Stimulated activated effector memory CD8-positive, alpha-beta T cell treated with anti-CD3 and anti-CD28 coated beads, Interleukin-12 subunit alpha, Interleukin-12 subunit beta, amount 100 ng/mL, for 72 hours (primary cell): ENCODE results near the gene CENPP.
A peak's percentile ranks its signal among the peaks of the same experiment; 100 is the strongest.

Source experiments
- ATAC-seq: fragments of 150-1000 bp; cut with Tn5 transposase; 2 replicates; pipeline ENCODE4 v1.10.0; 2021
- DNase-seq, 2 donors: peaks; one replicate each; pipeline ENCODE4 v3.0.0; 2021 to 2022; ENCODE audit warnings: low spot score in 2 of 2
- H3K27ac Mint-ChIP-seq: one replicate; pipeline ENCODE4 v1.8.0; 2022; ENCODE audit warnings: mild to moderate bottlenecking, mixed read lengths
- H3K36me3 Mint-ChIP-seq: one replicate; pipeline ENCODE4 v1.8.0; 2022; ENCODE audit warnings: mild to moderate bottlenecking, mixed read lengths
- H3K4me1 Mint-ChIP-seq: one replicate; pipeline ENCODE4 v1.8.0; 2022; ENCODE audit warnings: mixed read lengths
- H3K4me3 Mint-ChIP-seq: one replicate; pipeline ENCODE4 v1.8.0; 2022; ENCODE audit warnings: mild to moderate bottlenecking, mixed read lengths
- H3K9me3 Mint-ChIP-seq: one replicate; pipeline ENCODE4 v1.8.0; 2022; ENCODE audit warnings: mixed read lengths

CENPP gene

GRCh38 chr9:92601451-92601850 lies 275.7 kb downstream of the CENPP start:
- no peak for DNase-seq
- no peak overlapping the region for H3K4me3 Mint-ChIP-seq
- no peaks in the 10 kb centered on the region for H3K4me1 Mint-ChIP-seq
- no peaks in the 10 kb centered on the region for H3K36me3 Mint-ChIP-seq
- ATAC-seq: no peak
- no peak overlapping the region for H3K27ac Mint-ChIP-seq
- peaks cover 10% of the 10 kb centered on the region for H3K9me3 Mint-ChIP-seq

GRCh38 chr9:92602413-92602812 lies 276.7 kb downstream of the CENPP start:
- DNase-seq: no peak
- Mint-ChIP-seq H3K9me3 (peaks cover 10% of the 10 kb centered on the region), H3K4me3 (no peak overlapping the region), H3K4me1 (no peaks in the 10 kb centered on the region), H3K36me3 (no peaks in the 10 kb centered on the region), H3K27ac (no peak overlapping the region)
- ATAC-seq: no peak

- Mint-ChIP-seq H3K4me1 (no peaks in the 10 kb centered on the region), H3K9me3 (peaks cover 10% of the 10 kb centered on the region), H3K4me3 (no peak overlapping the region), H3K36me3 (no peaks in the 10 kb centered on the region), H3K27ac (no peak overlapping the region)
- ATAC-seq (no peak), DNase-seq (no peak)
Observed at GRCh38 chr9:92603100-92603499, 277.3 kb downstream of the CENPP start.

- H3K27ac Mint-ChIP-seq: no peak overlapping the region
- ATAC-seq (no peak), DNase-seq (no peak)
- peaks cover 10% of the 10 kb centered on the region for H3K9me3 Mint-ChIP-seq
- no peaks in the 10 kb centered on the region for H3K36me3 Mint-ChIP-seq
- no peak overlapping the region for H3K4me3 Mint-ChIP-seq
- H3K4me1 Mint-ChIP-seq: no peaks in the 10 kb centered on the region
Observed at GRCh38 chr9:92603990-92604389, 278.2 kb downstream of the CENPP start.

GRCh38 chr9:92605224-92605623 lies 279.5 kb downstream of the CENPP start:
- H3K9me3 Mint-ChIP-seq: peaks cover 10% of the 10 kb centered on the region
- no peak for DNase-seq
- H3K36me3 Mint-ChIP-seq: no peaks in the 10 kb centered on the region

GRCh38 chr9:92607088-92607487 lies 281.3 kb downstream of the CENPP start:
- H3K36me3 Mint-ChIP-seq: peaks cover 16% of the 10 kb centered on the region
- no peaks in the 10 kb centered on the region for H3K4me1 Mint-ChIP-seq
- ATAC-seq: no peak

More at GRCh38 chr9:92605224-92605623, 279.5 kb downstream of the CENPP start:
- Mint-ChIP-seq H3K27ac (no peak overlapping the region), H3K4me1 (no peaks in the 10 kb centered on the region), H3K4me3 (no peak overlapping the region)
- ATAC-seq: no peak

GRCh38 chr9:92607773-92608172 lies 282.0 kb downstream of the CENPP start:
- Mint-ChIP-seq H3K27ac (no peak overlapping the region), H3K4me1 (no peaks in the 10 kb centered on the region), H3K9me3 (peaks cover 10% of the 10 kb centered on the region), H3K36me3 (peaks cover 23% of the 10 kb centered on the region), H3K4me3 (no peak overlapping the region)
- DNase-seq (no peak), ATAC-seq (no peak)

More at GRCh38 chr9:92607088-92607487, 281.3 kb downstream of the CENPP start:
- H3K4me3 Mint-ChIP-seq: no peak overlapping the region
- DNase-seq: no peak
- no peak overlapping the region for H3K27ac Mint-ChIP-seq
- peaks cover 10% of the 10 kb centered on the region for H3K9me3 Mint-ChIP-seq

- no peaks in the 10 kb centered on the region for H3K4me1 Mint-ChIP-seq
- DNase-seq (no peak), ATAC-seq (no peak)
- H3K4me3 Mint-ChIP-seq: no peak overlapping the region
- H3K9me3 Mint-ChIP-seq: peaks cover 10% of the 10 kb centered on the region
- peaks cover 28% of the 10 kb centered on the region for H3K36me3 Mint-ChIP-seq
- H3K27ac Mint-ChIP-seq: no peak overlapping the region
Observed at GRCh38 chr9:92608241-92608908, 282.6 kb downstream of the CENPP start.

GRCh38 chr9:92608909-92609445 lies 283.2 kb downstream of the CENPP start:
- H3K4me1 Mint-ChIP-seq: no peaks in the 10 kb centered on the region
- peaks cover 4% of the 10 kb centered on the region for H3K9me3 Mint-ChIP-seq
- H3K27ac Mint-ChIP-seq: no peak overlapping the region
- no peak overlapping the region for H3K4me3 Mint-ChIP-seq
- H3K36me3 Mint-ChIP-seq: peaks cover 34% of the 10 kb centered on the region
- ATAC-seq: no peak
- DNase-seq: no peak

- peak overlapping the region; percentile 69 for H3K27ac Mint-ChIP-seq
- ATAC-seq (no peak), DNase-seq (no peak)
- peaks cover 52% of the 10 kb centered on the region for H3K36me3 Mint-ChIP-seq
- no peaks in the 10 kb centered on the region for H3K9me3 Mint-ChIP-seq
- H3K4me3 Mint-ChIP-seq: no peak overlapping the region
- H3K4me1 Mint-ChIP-seq: no peaks in the 10 kb centered on the region
Observed at GRCh38 chr9:92610470-92611420, 285.0 kb downstream of the CENPP start.

- H3K27ac Mint-ChIP-seq: peak overlapping the region; percentile 69
- peak; percentile 36 for ATAC-seq
- DNase-seq: no peak
- no peaks in the 10 kb centered on the region for H3K4me1 Mint-ChIP-seq
- no peak overlapping the region for H3K4me3 Mint-ChIP-seq
- no peaks in the 10 kb centered on the region for H3K9me3 Mint-ChIP-seq
- H3K36me3 Mint-ChIP-seq: peaks cover 62% of the 10 kb centered on the region
Observed at GRCh38 chr9:92611621-92612285, 286.0 kb downstream of the CENPP start.

- Mint-ChIP-seq H3K36me3 (peaks cover 67% of the 10 kb centered on the region), H3K9me3 (no peaks in the 10 kb centered on the region), H3K4me1 (no peaks in the 10 kb centered on the region), H3K4me3 (no peak overlapping the region), H3K27ac (peak overlapping the region; percentile 69)
- DNase-seq (no peak), ATAC-seq (no peak)
Observed at GRCh38 chr9:92612292-92612691, 286.5 kb downstream of the CENPP start.

- Mint-ChIP-seq H3K4me1 (no peaks in the 10 kb centered on the region), H3K36me3 (peaks cover 68% of the 10 kb centered on the region), H3K9me3 (no peaks in the 10 kb centered on the region), H3K27ac (no peak overlapping the region), H3K4me3 (no peak overlapping the region)
- DNase-seq (no peak), ATAC-seq (no peak)
Observed at GRCh38 chr9:92612816-92613215, 287.1 kb downstream of the CENPP start.

- DNase-seq (no peak), ATAC-seq (no peak)
- Mint-ChIP-seq H3K4me3 (no peak overlapping the region), H3K4me1 (no peaks in the 10 kb centered on the region), H3K36me3 (peaks cover 68% of the 10 kb centered on the region), H3K27ac (no peak overlapping the region), H3K9me3 (no peaks in the 10 kb centered on the region)
Observed at GRCh38 chr9:92613268-92614122, 287.7 kb downstream of the CENPP start.
